ENCODE results near the gene BPIFA2.
A peak's percentile ranks its signal among the peaks of the same experiment; 100 is the strongest.
"Not testable (repeated sequence)": the region's sequence is repeated elsewhere in the genome, so short reads cannot be mapped to it uniquely, and the experiment has no call there.

Gene BPIFA2

GRCh38 chr20:33160681-33161080 is 7.3 kb upstream of the BPIFA2 start:
- no peak for DNase-seq (ENCODE audit: low spot score)
- FAIRE-seq, result no peak

DNA sequence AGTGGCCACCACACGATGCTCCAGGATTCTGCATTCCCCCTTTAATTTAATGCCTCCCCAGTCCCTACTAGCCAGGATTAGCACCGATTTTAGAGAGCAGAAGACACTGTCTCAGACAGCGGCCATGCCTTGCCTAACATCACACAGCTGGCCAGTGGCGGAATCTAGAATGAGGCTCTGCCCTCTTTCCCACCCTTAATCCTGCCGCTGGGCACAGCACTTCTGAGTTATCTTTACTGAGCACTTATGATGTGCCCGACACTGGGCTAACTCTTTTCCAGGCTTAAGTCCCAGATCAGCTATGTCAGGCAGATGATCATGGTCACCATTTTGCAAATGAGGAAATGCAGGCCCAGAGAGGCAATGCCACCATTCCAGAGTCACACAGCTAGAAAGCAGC is 5.6 kb upstream of the BPIFA2 start:
- DNase-seq (ENCODE audit: low spot score), result no peak
- no peak for FAIRE-seq

GRCh38 chr20:33162753-33163152 is 5.2 kb upstream of the BPIFA2 start:
- FAIRE-seq, result no peak
- no peak for DNase-seq (ENCODE audit: low spot score)

DNA sequence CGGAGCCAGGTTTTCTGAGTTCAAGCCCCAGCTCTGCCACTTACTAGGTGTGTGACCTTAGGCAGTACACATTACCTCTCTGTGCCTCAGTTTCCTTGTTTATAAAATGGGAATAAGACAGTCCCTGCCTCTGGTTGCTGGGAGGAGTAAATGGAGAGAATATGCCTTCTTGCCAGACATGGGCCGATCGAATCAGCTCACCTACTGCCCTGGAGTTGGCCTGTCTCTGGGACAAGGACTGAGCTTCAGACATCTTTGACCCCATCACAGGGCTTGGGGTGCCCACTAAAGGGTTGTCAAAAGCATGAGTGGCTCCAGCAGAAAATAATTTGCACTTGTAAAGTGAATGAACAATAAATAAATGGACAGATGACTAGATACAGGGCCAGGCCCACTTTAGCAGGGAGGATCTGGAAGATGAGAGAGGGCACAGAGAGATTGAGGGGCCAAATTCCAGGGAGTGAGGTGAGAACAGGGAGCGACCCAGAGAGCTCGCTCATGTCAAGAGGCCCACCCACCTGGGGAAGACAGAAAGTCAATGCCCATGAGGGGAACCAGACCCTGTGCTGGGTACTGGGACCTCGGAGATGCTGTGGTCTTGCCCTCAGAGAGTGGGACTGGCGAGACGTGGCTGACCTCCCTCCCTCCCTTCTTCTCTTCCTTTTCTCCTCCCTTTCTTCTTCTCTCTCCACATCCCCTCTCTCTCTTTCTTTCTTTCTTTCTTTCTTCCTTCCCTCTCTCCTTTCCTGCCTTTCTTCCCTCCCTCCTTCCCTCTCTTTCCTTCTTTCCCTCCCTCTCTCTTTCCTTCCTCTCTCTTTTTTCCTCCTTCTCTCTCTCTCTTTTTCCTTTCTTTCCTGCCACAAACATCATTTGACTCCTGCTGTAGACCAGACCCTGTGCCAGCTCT is 3.9 kb upstream of the BPIFA2 start:
- FAIRE-seq, result no peak
- DNase-seq (ENCODE audit: low spot score), result no peak

GRCh38 chr20:33164763-33165095 is 3.2 kb upstream of the BPIFA2 start:
- FAIRE-seq, result no peak
- DNase-seq (ENCODE audit: low spot score), result no peak

- FAIRE-seq (no peak), DNase-seq (ENCODE audit: low spot score) (no peak)
Measured at GRCh38 chr20:33165416-33166055, 2.4 kb upstream of the BPIFA2 start.

- DNase-seq (ENCODE audit: low spot score) (no peak), FAIRE-seq (no peak)
Measured at GRCh38 chr20:33166533-33167113, 1.3 kb upstream of the BPIFA2 start.

- FAIRE-seq (no peak), DNase-seq (ENCODE audit: low spot score) (no peak)
Measured at GRCh38 chr20:33169176-33169794, 1.3 kb downstream of the BPIFA2 start.

DNA sequence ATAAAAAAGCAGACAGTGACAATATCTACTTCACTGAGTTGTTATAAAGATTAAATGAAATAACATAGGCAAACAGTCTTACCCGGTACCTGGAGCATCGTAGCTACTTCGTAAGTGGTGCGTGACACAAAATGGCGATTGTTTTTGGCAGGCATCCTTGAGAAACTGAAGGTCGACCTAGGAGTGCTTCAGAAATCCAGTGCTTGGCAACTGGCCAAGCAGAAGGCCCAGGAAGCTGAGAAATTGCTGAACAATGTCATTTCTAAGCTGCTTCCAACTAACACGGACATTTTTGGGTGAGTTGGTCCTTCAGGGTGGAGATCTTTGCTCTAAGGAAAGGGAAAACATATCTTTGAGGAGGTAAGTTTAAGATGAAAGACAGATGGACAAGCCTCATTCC is 4.8 kb downstream of the BPIFA2 start:
- no peak for FAIRE-seq
- peak; percentile 28 for DNase-seq (ENCODE audit: low spot score)

DNA sequence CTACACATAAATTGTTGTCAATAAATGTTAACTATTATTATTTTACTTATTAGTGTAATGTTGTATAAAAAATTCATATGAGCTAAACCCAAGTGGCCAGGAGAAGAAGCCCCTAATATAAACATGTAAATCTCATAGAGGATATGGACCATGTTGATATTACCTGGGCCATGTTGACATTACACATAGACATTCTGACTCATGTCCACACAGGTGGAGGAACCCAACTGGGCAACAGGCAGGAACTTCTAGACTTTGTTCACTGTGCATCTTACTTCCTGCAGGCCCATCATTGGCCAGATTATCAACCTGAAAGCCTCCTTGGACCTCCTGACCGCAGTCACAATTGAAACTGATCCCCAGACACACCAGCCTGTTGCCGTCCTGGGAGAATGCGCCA is 7.2 kb downstream of the BPIFA2 start:
- no peak for FAIRE-seq
- no peak for DNase-seq (ENCODE audit: low spot score)

GRCh38 chr20:33176101-33176500 is 8.1 kb downstream of the BPIFA2 start:
- DNase-seq (ENCODE audit: low spot score) (no peak), FAIRE-seq (no peak)

DNA sequence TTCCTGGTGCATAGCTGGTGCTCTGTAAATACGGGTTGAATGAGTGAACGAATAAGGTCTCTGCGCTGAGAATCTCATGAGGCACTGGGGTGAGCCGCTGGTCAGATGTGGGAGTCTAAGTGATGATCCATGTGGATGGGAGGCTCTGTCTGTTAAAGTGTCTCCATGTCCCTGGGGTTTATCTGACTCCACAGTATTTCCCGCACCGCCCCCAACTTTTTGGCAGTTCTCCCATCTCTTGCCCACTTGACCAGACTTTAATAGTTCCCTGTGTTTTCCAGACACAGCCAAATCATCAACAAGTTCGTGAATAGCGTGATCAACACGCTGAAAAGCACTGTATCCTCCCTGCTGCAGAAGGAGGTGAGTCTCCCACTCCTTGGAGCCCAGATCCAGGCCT is 9.9 kb downstream of the BPIFA2 start:
- DNase-seq (ENCODE audit: low spot score), result no peak
- FAIRE-seq, result no peak

DNA sequence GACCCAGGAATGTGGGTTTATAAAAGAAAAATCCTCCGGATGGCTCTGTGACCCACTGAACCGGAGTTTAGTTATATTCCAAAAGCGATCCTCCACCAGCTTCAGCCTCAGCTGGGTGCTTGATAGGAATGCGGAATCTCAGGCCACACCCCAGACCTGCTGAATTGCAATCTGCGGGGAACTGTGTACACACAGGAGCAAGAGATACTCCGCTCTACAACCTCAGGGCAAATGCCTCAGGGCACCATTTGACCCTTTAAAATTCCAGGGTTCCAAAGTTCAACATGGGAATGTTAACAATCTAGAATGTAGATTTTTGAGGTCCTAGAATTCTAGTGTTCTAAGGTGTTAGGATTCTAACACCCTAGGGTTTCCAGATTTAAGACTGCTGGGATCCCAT is 10.8 kb downstream of the BPIFA2 start:
- DNase-seq (ENCODE audit: low spot score) (no peak), FAIRE-seq (no peak)

GRCh38 chr20:33180169-33180568 is 12.2 kb downstream of the BPIFA2 start:
- FAIRE-seq (no peak), DNase-seq (ENCODE audit: low spot score) (no peak)

GRCh38 chr20:33181482-33182093 is 13.6 kb downstream of the BPIFA2 start:
- no peak for FAIRE-seq

GRCh38 chr20:33183312-33183711 is 15.4 kb downstream of the BPIFA2 start:
- DNase-seq (ENCODE audit: low spot score) (no peak), FAIRE-seq (no peak)

More at GRCh38 chr20:33181482-33182093, 13.6 kb downstream of the BPIFA2 start:
- no peak for DNase-seq (ENCODE audit: low spot score)

DNA sequence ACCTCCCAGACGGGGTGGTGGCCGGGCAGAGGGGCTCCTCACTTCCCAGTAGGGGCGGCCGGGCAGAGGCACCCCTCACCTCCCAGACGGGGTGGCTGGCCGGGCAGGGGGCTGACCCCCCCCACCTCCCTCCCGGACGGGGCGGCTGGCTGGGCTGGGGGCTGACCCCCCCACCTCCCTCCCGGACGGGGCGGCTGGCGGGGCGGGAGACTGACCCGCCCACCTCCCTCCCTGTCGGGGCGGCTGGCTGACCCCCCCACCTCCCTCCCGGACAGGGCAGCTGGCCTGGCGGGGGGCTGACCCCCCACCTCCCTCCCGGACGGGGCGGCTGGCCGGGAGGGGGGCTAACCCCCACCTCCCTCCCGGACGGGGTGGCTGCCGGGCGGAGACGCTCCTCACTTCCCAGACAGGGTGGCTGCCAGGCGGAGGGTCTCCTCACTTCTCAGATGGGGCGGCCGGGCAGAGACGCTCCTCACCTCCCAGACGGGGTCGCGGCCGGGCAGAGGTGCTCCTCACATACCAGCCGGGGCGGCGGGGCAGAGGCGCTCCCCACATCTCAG is 17.2 kb downstream of the BPIFA2 start:
- not testable (repeated sequence) for DNase-seq (ENCODE audit: low spot score); FAIRE-seq

- no peak for DNase-seq (ENCODE audit: low spot score)
- FAIRE-seq, result no peak
Measured at GRCh38 chr20:33187491-33187890, 19.5 kb downstream of the BPIFA2 start.

DNA sequence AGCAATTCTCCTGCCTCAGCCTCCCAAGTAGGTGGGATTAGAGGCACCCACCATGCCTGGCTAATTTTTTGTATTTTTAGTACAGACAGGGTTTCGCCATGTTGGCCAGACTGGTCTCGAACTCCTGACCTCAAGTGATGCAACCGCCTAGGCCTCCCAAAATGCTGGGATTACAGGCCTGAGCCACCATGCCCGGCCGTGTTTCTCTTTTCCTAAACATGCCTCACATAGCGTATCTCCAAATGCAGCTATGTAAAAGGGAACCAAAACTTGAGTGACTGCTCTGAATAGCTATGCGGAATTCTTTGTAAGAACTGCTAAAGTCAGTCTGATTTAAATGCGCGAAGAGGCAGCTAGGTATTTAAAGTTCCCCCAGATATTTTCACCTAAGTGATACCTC is 20.5 kb downstream of the BPIFA2 start:
- DNase-seq (ENCODE audit: low spot score) (no peak), FAIRE-seq (no peak)

DNA sequence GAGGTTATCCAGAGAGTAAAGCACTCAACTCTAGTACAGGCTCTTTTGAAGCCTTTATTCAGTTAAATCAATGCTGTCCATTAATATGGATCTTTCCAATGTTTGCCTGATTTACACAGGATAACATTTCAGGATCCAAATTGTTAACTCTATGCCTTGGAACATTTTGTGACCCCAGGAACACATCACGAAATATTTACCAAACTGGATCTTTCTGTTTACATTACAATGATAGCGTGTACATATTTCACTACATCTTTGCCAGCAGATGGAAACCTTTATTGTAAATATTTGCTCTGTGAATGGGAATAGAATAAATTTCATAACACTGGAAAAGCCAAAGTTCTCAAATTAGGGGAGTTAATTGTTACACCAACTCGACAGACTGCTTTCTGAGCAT is 23.5 kb downstream of the BPIFA2 start:
- no peak for FAIRE-seq
- DNase-seq (ENCODE audit: low spot score), result no peak

DNA sequence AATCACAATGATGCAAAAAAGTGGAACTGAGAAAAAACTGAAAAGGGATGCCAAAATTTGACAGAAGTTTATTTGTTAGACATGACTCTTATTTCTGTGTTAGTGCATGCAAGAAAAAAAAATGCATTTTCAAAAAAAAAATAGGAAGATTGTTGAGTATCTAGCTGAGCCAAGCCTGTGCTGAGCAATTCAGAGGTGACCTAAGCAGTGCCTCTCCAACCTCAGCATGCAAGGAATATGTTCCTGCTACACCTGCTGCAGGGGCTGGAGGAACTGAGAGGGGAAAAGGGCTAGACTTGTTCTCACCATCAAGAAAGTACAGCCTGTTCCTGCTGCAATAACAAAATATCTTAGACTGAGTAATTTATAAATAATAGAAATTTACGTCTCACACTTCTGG is 24.0 kb downstream of the BPIFA2 start:
- FAIRE-seq, result no peak
- DNase-seq (ENCODE audit: low spot score), result no peak
